Neural crest cell (in vitro differentiated cells): ENCODE measurements around the gene C1QTNF12. TPM values are rescaled to one million over a fixed set of nuclear protein-coding genes. Genes with fewer than 3 reads are reported as not detected.

Experiments
- DNase-seq: peaks from one replicate; pipeline ENCODE4 v3.0.0; 2021; ENCODE audit warnings: low read depth, mixed read lengths, low spot score
- H3K27ac Mint-ChIP-seq: one replicate; pipeline ENCODE4 v1.8.0; 2021; ENCODE audit warnings: mild to moderate bottlenecking, mixed read lengths; ENCODE audit not compliant: unreplicated experiment
- H3K27me3 Mint-ChIP-seq: 2 replicates; pipeline ENCODE4 v1.8.0; 2021; ENCODE audit warnings: low read depth, mild to moderate bottlenecking, mixed read lengths
- H3K36me3 Mint-ChIP-seq: 2 replicates; pipeline ENCODE4 v1.8.0; 2021; ENCODE audit warnings: low read depth, mild to moderate bottlenecking, mixed read lengths
- H3K4me1 Mint-ChIP-seq: 2 replicates; pipeline ENCODE4 v1.8.0; 2021; ENCODE audit warnings: mixed read lengths
- H3K4me3 Mint-ChIP-seq: one replicate; pipeline ENCODE4 v1.8.0; 2021; ENCODE audit warnings: mild to moderate bottlenecking, mixed read lengths
- H3K9me3 Mint-ChIP-seq: 2 replicates; pipeline ENCODE4 v1.8.0; 2021; ENCODE audit warnings: mixed read lengths
- total RNA-seq: library from RNA; stranded (reverse); gene quantifications from 2 replicates; pipeline ENCODE4 v1.2.1, GENCODE V29; 2021
- TF ChIP-seq, protein P1 (sequence below): fragments of 200-600 bp; sonication (generic); conservative IDR thresholded peaks from 2 replicates; pipeline ENCODE4 v1.5.0; 2021; ENCODE audit warnings: antibody characterized with exemption, mild to moderate bottlenecking

The C1QTNF12 gene
- total RNA-seq, 1 donor from 2014 or later = 0.79 TPM

DNA sequence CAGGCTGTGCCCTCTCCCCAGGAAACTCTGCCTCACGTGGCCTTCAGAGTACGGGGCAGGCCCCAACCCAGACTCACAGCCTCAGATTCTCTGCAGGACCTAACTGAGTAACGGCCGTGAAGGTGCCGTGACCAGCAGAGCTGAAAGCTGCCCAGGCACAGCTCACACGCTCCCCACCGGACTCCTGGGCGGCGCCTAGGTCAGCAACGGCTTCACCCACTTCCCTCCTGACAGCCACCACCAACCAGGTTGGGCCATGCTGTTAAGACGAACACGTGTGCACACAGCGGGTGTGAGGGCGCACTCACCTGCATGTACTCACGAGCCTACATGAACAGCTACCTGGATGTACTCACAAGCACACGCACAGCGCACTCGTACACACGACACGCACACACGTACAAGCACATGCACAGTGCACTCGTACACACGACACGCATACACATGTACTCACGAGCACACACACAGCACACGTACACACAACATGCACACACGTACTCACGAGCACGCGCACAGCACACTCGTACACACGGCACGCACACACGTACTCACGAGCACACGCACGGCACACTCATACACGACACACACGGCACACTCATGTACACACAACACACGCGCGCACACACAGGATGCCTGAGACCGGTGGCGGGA is 23.8 kb downstream of the C1QTNF12 start:
- Mint-ChIP-seq H3K36me3 (peaks cover 9% of the 10 kb centered on the region), H3K4me1 (no peaks in the 10 kb centered on the region), H3K27ac (no peak overlapping the region), H3K9me3 (no peaks in the 10 kb centered on the region), H3K4me3 (no peak overlapping the region), H3K27me3 (no peaks in the 10 kb centered on the region)
- TF ChIP-seq, protein P1, sequence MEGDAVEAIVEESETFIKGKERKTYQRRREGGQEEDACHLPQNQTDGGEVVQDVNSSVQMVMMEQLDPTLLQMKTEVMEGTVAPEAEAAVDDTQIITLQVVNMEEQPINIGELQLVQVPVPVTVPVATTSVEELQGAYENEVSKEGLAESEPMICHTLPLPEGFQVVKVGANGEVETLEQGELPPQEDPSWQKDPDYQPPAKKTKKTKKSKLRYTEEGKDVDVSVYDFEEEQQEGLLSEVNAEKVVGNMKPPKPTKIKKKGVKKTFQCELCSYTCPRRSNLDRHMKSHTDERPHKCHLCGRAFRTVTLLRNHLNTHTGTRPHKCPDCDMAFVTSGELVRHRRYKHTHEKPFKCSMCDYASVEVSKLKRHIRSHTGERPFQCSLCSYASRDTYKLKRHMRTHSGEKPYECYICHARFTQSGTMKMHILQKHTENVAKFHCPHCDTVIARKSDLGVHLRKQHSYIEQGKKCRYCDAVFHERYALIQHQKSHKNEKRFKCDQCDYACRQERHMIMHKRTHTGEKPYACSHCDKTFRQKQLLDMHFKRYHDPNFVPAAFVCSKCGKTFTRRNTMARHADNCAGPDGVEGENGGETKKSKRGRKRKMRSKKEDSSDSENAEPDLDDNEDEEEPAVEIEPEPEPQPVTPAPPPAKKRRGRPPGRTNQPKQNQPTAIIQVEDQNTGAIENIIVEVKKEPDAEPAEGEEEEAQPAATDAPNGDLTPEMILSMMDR = no peak
- DNase-seq = no peak

GRCh38 chr1:1221887-1222574 is 24.5 kb downstream of the C1QTNF12 start:
- Mint-ChIP-seq H3K27me3 (no peaks in the 10 kb centered on the region), H3K9me3 (no peaks in the 10 kb centered on the region), H3K4me3 (no peak overlapping the region), H3K4me1 (no peaks in the 10 kb centered on the region), H3K36me3 (peaks cover 9% of the 10 kb centered on the region), H3K27ac (no peak overlapping the region)
- TF ChIP-seq, protein P1 = no peak
- DNase-seq = no peak

- Mint-ChIP-seq H3K27ac (no peak overlapping the region), H3K4me1 (no peaks in the 10 kb centered on the region)
Measured at GRCh38 chr1:1220197-1220596, 26.3 kb downstream of the C1QTNF12 start.

DNA sequence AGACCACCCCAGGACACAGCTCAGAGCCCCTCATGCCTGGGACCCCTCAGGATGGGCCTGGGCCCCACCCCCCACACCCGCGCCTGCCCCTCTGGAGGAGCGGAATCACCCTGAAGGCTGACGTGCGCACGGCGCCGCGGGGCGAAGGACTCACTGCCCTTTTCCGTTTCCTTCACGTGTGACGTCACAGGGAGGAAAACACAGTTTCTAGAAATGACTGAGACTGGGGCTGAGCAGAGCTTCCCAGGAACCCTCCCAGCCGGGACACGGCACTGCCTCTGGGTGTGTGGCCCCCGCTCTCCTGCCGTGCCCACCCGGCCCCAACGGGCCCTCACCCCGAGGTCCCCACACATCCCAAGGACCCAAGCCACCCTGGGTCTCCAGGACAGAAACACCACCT is 27.2 kb downstream of the C1QTNF12 start:
- Mint-ChIP-seq H3K27ac (no peak overlapping the region), H3K4me3 (no peak overlapping the region), H3K27me3 (no peaks in the 10 kb centered on the region), H3K36me3 (peaks cover 9% of the 10 kb centered on the region), H3K9me3 (no peaks in the 10 kb centered on the region), H3K4me1 (no peaks in the 10 kb centered on the region)
- no peak for DNase-seq
- TF ChIP-seq, protein P1 = no peak

More at GRCh38 chr1:1220197-1220596, 26.3 kb downstream of the C1QTNF12 start:
- no peaks in the 10 kb centered on the region for H3K9me3 Mint-ChIP-seq
- TF ChIP-seq, protein P1 = no peak
- DNase-seq = no peak
- H3K4me3 Mint-ChIP-seq = no peak overlapping the region
- no peaks in the 10 kb centered on the region for H3K27me3 Mint-ChIP-seq
- H3K36me3 Mint-ChIP-seq = peaks cover 9% of the 10 kb centered on the region

GRCh38 chr1:1218524-1219200 is 27.9 kb downstream of the C1QTNF12 start:
- TF ChIP-seq, protein P1 = no peak
- H3K9me3 Mint-ChIP-seq = no peaks in the 10 kb centered on the region
- H3K4me1 Mint-ChIP-seq = no peaks in the 10 kb centered on the region
- H3K27me3 Mint-ChIP-seq = no peaks in the 10 kb centered on the region
- DNase-seq = no peak
- no peak overlapping the region for H3K4me3 Mint-ChIP-seq
- peaks cover 9% of the 10 kb centered on the region for H3K36me3 Mint-ChIP-seq
- no peak overlapping the region for H3K27ac Mint-ChIP-seq
